ENCODE results near the gene NEK7.

GRCh38 chr1:198205016-198205684 is 48.4 kb downstream of the NEK7 start:
- no peak for TF ChIP-seq CTCF (conservative IDR thresholded peaks at IDR 0.05)
- TF ChIP-seq ZFX (IDR thresholded peaks at IDR 0.05), result no peak

All from C4-2B (cell line).